Fibroblast of skin of back (primary cell): ENCODE data around the gene DRD2.
A peak's percentile ranks its signal among the peaks of the same experiment; 100 is the strongest.

Source experiments
- DNase-seq: peaks from one replicate; pipeline ENCODE4 v3.0.0-alpha.2; 2013

The DRD2 gene

GRCh38 chr11:113481672-113482071 lies 6.5 kb upstream of the DRD2 start:
- no peak for DNase-seq

- DNase-seq = no peak
Observed at GRCh38 chr11:113481226-113481625, 6.0 kb upstream of the DRD2 start.

- no peak for DNase-seq
Observed at GRCh38 chr11:113477321-113477720, 2.1 kb upstream of the DRD2 start.

GRCh38 chr11:113476553-113476952 lies 1.4 kb upstream of the DRD2 start:
- no peak for DNase-seq

GRCh38 chr11:113474362-113475159 lies 637 bp downstream of the DRD2 start:
- peak; percentile 82 for DNase-seq

- no peak for DNase-seq
Observed at GRCh38 chr11:113473983-113474361, 1.2 kb downstream of the DRD2 start.

GRCh38 chr11:113472471-113472870 lies 2.7 kb downstream of the DRD2 start:
- no peak for DNase-seq

GRCh38 chr11:113470233-113470632 lies 5.0 kb downstream of the DRD2 start:
- DNase-seq = no peak

- DNase-seq = no peak
Observed at GRCh38 chr11:113468726-113469345, 6.4 kb downstream of the DRD2 start.

GRCh38 chr11:113467545-113467944 lies 7.7 kb downstream of the DRD2 start:
- no peak for DNase-seq

GRCh38 chr11:113465786-113466185 lies 9.4 kb downstream of the DRD2 start:
- DNase-seq = no peak

GRCh38 chr11:113464416-113464815 lies 10.8 kb downstream of the DRD2 start:
- no peak for DNase-seq

- no peak for DNase-seq
Observed at GRCh38 chr11:113462830-113463229, 12.4 kb downstream of the DRD2 start.

- no peak for DNase-seq
Observed at GRCh38 chr11:113461639-113462038, 13.6 kb downstream of the DRD2 start.

- no peak for DNase-seq
Observed at GRCh38 chr11:113460469-113460868, 14.7 kb downstream of the DRD2 start.

GRCh38 chr11:113458189-113458588 lies 17.0 kb downstream of the DRD2 start:
- DNase-seq = no peak

- no peak for DNase-seq
Observed at GRCh38 chr11:113457784-113458183, 17.4 kb downstream of the DRD2 start.

GRCh38 chr11:113454455-113454854 lies 20.7 kb downstream of the DRD2 start:
- no peak for DNase-seq

- DNase-seq = no peak
Observed at GRCh38 chr11:113449743-113450142, 25.5 kb downstream of the DRD2 start.

- DNase-seq = no peak
Observed at GRCh38 chr11:113448316-113448677, 26.9 kb downstream of the DRD2 start.

- peak; percentile 30 for DNase-seq
Observed at GRCh38 chr11:113447621-113448315, 27.4 kb downstream of the DRD2 start.

- no peak for DNase-seq
Observed at GRCh38 chr11:113446938-113447337, 28.3 kb downstream of the DRD2 start.

- DNase-seq = no peak
Observed at GRCh38 chr11:113446112-113446511, 29.1 kb downstream of the DRD2 start.
